DMS 273 (cell line): Measurements from ENCODE around the gene GDF15.

Experiments
- DNase-seq: peaks from one replicate; lab custom pipeline; 2025; ENCODE audit not compliant: unreplicated experiment; lab: John Stamatoyannopoulos, UW

The GDF15 gene

DNA sequence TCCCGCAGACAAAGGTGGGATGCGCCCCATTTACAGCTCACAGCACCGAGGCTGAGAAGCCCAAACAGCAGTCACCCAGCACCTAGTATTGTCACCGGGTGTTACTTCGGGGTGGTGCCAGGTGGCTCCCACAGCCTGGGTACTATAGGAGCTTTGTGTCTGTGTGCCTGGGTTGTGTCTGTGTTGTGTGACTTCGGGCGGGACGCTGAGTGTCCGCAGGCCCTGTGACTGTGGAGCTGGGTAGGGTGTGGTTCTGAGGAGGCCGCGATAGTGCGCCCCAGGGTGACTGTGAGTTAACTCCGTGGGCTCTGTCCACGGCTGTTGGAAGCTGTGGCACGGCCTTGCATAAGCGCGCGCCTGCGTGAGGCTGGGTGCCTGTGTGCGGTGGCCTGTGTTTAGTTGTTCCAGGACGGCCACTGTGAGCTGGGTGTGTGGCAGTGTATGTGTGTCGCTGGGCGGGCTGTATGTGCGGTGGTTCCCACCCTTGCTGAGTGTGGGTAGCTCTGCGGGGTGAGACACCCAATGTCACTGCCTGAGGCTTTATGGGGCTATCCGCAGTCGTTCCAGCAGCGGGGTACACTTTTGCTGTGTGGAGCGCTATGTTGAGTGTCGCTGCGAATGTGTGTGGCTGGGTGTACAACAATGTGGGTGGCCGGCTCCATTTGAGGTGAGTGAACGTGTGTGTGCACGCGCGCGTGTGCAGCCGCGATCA, 32.7 kb downstream of the GDF15 start:
- no peak for DNase-seq

DNA sequence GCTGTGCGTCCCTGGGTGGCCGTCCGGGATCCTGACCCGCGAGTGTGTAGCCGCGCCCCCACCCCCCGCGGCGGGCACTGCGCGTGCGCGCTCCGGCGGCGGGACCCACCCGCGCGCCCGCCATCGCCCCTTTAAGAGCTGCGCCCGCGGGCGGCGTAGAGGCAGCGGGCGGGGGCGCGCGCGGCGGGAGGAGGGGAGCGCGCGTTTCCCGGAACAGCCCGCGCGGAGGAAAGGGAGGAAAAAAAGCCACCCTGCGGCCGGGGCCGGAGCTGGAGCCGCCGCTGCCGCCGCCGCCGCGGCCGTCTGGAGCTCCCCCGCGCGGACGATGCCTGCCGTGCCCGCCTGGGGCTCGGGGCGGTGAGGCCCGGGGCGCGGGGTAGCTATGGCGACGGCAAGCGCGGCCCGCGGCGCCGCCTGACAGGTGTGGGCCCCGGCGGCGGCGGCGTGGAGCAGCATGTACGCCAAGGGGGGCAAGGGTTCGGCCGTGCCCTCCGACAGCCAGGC, 33.3 kb downstream of the GDF15 start, which contains the start of gene SSBP4:
TSS of gene SSBP4 (plus strand) at position 204 of the 504 bp plus-strand sequence. CDS start at position 455, 251 bp downstream.
- peak; percentile 95 for DNase-seq

DNA sequence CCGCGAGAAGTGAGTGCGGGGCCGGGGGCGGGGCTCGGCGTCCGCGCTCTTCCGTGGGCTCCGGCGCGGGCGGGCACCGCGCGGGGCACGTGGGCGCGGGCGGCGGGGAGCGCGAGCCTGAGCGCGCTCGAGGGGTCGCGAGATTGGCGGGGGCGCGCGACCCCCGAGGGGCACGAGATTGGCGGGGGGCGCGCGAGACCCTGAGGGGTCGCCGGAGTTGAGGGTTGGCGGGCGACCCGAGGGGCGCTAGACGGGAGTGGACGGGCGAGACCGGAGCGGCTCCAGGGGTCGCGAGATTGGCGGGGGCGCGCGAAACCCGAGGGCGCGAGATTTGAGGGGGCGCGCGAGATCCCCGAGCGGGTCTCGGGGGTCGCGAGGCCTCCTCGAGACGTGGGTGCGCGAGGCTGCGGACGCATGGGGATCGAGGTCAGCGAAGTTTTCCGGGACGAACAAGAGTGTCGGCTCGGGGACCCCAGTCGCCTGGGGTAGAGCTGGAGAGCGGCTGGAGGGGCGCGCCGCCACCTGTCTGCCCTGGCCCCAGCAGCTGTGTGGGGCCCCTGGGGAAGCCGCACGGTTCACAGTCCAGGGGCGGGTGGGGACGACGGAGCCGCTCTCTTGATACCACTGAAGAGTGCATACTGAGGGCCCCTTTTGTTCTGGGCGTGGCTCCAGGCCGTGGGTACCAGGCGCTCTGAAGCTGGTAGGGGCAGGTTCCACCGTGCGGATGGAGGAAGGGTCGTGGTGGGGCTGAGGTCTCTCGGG, 33.9 kb downstream of the GDF15 start:
- DNase-seq, result peak; percentile 85

DNA sequence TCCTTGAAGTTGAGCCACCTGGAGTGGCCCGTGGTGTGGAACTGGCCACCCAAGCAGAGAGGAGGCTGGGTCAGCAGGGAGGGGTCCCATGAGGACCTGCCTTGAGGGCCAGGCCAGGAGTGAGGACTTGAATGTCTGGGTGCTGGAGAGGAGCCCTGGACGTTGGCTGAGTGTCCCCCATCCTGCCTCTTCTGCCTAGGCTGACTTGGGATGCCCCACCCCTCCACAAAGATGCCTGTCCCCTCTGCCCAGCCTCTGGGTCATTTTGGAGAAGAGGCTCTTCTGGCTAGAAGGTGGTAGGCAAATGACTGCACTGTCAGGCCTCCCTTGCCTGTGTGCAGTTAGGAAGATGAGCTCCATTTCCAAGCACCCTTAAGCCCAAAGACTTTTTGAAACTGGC, 35.0 kb downstream of the GDF15 start:
- no peak for DNase-seq

DNA sequence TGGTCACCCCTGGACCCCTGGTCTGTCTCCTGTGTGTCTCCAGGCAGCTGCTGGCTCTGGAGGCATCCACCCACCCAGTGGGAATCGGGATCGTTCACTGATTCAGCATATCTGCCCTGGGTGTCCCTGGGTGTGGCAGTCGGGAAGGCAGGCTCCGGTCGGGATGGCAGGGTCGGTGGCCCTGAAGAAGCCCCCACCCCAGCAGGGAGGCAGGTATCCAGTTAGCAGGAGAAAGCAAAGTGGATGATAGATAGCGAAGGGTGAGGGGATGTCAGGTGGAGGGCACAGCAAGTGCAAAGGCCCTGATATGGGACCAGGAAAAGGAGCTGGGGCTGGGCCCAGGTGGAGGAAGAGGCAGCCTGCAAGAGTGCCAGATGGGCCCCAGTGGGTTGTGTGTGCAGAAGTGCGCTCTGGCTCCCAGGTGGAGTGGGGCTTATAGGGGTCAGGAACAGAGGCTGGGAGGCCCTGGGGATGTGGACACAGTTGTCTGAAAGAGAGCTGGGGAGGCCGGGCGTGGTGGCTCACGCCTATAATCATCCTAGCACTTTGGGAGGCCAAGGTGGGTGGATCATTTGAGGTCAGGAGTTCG, 35.5 kb downstream of the GDF15 start:
- DNase-seq, result no peak

DNA sequence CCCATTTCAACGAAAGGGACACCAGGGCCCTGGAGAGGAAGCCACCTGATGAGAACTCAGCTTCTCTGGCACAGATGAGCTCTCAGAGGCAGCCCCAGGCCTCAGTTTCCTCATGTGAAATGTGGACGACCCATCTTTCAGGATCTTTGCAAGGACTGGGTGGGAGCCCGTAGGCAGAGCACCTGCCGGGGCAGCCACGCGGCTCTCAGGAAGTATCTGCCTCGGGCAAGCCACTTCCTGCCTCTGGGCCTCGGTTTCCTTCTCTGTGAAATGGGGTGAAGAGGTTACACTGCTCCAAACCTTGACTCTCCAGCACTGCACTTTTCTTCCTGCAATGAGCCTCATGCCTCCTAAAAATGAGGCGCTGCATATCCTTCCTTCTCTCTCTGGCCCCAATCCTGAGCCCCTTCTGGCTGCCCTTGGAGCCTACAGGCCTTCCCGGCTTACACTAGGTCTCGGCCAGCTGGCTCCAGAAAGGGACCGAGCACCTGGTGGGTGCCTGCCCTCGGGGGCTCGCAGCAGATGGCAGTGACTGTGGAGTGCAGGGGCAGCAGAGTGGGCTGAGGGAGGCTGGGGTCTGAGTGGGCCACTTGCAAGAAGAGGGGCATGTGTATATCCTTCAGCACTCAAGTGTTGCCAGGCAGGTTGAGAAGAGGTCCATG, 36.7 kb downstream of the GDF15 start:
- peak; percentile 51 for DNase-seq

DNA sequence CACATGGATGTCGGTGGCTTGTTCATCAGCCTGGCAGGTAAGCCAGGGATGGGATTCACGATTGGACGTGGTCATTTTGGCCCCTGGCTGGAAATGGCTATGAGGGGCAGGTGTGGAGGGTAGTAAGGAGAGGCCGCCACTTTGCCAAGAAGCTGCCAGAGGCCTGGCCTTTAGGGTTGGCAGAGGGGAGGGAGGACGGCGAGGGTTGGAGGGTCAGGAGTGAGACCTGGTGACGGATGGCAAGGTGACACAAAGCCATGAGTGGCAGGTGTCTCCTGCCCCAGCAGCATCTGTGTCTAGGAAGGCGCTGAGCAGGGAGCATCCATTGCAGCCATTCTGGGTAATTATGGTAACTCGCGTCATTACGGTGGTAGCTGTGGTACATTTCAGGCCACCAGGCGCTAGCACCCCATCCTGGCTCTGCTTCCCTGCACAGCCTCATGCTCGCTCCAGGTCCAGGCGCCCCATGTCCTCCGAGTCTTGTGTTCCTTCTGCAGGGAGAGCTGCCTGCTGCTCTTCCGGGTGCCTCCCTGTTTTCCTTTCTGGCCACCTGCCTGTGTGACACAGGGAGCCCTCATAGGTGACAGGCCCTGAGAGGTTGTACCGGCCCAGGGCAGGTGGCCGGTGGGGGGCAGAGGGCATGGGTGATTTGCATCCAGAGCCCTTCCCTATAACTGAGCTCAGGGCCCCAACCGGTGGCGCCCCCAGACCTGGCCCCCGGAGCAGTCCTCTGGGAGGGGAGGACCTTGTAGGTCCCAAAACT, 37.5 kb downstream of the GDF15 start:
- no peak for DNase-seq

DNA sequence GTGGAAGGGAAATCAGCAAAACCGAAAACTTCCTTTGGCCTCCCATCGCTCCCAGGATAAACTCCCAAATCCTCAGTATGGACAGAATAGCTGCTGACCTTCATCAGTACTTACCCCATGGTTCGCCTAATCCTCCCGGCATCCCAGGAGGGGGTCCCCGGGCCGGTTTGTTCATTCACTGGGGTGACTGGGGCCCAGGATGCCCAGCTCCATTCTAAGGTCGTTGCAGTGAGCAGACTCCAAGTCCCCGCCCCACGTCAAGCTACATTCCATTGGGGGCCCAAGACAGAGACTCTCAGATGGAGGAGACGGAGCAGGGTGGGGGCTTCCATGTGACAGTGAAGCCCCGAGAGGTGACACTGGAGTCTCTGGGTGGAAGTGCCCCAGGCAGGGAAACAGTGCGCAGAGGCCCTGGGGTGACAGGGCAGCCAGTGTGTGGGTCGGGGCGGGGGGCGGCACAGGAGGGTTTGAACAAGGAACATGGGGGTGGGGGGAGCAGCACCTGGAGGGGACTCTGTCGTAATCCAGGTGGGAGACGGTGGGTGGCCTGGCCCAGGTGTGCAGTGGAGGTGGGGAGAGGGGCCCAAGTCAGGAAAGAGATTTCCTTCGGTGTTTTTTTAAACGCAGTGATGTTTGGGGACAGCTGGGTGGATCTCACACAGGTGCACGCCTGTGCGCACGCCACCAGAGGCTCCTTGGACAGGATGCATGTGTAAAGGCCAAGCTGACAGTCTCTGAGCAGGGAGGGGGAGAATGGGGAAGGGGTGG, 38.3 kb downstream of the GDF15 start:
- DNase-seq, result no peak

DNA sequence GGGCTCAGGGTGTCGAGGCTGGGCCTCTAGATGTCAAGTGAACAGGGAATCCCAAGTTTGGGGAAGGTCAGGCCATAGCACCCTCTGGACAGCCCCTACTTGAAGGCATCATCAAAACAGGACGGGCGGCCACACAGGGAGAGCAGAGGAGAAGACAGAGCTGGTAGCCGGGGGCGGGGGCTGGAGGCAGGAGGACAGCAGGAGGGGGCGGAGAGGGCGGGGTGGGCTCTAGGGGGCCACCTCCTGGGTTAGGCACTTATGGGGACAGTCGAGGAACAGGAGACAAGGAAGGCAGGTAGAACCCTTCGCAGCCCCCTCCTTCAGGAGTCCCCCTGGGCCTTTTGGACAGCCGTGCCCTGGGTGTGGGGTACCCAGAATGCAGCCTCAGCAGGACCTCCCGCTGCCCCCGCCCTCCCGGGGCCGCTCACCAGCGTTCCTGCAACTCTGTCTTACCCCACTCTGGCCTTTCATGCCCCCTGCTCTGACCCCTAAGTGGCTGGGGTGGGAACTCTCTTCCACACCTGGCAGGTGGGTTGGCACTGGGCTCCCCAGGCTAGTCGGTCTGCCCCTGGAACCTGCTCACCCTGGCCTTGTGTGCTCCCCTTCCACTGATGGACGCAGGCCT, 39.0 kb downstream of the GDF15 start:
- DNase-seq, result no peak

DNA sequence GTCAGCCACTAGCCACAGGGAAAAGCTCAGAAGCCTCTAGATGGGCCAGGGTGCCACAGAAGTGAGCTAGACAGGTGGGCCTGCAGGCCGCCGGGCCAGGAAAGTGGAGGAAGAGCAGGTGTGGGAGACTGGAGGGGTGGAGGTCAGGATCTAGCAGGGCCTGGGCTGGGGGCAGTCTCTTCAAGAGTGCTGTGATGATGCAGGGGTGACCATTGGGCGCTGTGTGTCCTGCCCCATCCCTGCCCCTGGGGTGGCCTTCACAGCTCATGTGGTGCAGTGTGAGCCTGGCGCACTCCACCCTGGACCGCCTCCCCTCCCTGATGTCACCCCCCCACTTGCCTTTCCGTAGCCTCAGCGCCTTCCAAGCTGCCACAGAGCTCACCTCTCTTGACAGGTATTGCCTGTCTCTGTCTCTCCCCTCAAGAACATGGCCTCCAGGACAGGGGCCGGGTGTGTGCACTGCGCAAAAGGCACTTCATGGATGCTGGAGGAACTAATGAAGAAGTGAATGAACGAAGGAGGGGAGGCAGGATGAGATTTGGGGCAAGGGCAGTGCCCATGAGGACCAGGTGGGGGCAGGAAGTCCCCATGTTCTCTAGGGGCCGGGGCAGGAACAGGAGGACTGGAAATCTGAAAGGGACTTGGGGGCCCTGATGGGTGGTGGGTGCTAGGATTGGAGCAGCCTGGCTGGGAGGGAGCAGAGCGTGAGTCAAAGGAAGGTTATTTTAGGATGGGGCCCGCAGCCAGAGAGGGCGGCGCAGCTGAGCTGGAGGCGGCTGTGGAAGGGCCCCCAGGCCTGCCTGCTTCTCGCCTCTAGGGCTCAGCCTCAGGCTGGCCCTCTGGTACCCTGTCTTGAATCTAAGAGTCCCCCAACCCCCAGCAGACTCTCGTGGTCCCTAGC, 39.8 kb downstream of the GDF15 start:
- DNase-seq, result peak; percentile 67

DNA sequence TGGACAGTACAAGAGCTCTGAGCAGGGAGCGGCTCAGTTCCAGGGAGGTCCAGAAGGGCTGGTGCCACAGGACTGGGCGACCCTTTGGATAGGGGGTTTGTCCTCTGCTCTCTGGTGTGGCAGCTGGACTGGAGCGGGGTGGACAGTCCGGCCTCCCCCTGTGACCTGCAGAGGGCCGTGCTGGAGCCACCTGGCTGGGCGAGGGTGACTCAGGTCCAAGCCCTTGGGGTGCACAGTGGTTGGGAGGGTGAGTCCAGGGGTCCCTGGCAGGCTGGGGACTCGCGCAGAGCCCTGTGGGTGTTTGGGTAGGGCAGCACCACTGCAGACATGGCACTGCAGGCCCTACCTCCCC, 40.4 kb downstream of the GDF15 start:
- DNase-seq, result no peak

DNA sequence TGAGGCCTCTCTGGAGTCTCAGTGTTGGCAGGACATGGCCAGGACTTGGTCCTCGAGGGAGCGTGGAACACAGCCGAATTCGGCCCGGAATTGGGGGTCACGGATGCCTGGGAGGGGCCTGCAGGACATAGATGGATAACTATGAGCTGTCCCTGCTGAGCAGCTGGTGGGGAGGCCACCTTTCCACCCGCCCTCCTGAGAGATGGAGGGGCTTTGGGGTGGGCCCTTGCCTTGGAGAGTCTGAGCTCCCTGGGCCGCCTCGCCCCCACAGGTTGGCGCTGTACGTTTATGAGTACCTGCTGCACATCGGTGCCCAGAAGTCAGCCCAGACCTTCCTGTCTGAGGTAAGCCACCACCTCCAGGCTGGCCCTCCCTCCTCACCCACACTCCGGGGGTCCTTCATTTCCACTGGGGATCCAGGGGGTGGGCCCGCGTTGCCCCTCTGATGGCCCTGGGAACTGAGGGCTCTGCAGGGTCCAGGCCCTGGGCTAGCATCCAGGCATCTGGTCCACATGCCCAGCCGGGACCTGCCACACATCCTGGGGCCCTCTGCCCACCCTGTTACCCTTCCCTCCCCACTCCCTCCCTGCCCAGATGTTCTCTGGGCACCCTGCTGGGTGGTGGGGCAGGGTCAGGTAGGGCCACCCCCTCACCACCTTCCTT, 41.3 kb downstream of the GDF15 start:
- DNase-seq, result peak; percentile 41

DNA sequence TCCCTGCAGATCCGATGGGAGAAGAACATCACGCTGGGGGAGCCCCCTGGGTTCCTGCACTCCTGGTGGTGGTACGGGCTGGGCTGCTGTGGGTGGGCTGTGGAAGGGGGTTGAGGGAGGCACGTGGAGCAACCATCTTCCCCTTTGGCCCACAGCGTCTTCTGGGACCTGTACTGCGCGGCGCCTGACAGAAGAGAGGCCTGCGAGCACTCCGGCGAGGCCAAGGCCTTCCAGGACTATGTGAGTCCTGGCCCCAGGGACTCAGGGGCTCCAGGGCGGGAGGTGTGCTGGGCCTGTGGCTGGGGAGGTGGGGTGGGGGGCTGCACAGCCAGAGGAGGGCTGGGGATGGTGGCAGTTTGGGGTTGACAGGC, 41.8 kb downstream of the GDF15 start:
- no peak for DNase-seq

DNA sequence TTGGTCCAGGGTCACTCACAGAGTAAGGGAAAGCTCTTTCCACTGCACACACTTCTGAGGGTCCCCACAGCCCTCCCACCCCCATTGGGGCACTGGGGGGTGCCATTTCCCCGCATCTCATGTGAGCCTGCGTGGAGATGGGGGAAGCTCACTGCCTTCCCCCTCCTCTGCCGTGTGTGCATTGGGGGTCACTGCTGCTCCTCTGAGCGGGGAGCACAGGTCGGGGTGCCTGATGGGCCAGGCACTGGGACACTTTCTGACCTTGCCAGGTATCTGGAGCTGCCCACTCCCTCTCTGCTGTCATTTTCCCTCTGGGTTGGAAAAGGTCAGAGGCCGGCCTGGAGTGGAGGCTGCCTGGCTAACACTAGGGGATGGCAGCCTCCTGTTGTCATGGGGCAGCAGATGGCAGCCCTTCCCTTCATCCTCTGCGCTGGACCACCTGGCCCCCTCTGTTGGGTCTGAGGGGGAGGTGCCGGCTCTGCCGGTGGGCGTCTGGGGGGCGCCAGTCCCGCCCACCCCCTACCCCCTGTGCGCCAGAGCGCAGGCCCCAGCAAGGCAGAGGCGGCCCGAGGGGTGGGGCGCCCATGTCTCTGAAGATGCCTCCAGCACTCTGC, 42.3 kb downstream of the GDF15 start:
- peak; percentile 84 for DNase-seq

DNA sequence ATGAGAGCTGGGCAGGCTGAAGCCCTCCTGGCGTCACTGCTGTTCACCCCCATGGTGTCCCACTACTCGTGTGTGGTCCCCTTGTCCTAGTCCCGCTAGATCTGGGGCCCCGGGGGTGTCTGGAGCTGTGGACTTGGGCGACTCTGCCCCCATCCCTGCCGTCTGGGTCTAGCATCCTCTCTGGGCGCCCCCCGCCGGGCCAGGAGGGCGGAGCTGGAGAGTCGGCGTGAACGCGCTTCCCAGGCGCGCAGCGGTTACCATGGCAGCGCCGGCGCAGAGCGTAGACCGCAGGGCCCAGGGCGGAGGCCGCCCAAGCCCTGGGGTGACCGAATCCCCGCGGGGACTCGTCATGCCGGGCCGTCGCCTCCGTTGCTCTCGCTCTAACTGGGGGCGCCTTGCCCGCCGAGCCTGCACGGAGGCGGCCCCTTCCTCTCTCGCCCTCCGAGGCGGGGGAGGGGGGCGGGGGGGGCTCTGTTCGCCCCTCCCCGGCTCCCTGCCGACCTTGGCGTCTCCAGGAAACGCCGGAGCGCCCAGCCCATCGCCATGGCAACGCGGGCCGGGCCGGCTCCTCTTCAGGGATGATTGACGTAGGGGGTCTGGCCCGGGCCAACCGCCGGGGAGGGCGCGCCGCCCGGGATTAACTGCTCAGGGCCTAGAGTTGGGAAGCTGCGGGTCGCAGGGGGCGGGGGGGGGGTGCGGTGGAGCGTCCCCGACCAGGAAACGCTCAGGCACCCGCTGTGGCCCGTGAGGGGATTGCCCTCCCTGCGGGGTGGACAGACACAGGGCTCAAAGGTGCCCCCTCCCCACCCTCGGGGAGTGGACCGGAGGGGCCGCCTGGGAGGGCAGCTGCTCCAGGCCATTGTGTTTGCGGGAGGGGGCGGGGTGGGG, 43.1 kb downstream of the GDF15 start:
- DNase-seq, result peak; percentile 96

DNA sequence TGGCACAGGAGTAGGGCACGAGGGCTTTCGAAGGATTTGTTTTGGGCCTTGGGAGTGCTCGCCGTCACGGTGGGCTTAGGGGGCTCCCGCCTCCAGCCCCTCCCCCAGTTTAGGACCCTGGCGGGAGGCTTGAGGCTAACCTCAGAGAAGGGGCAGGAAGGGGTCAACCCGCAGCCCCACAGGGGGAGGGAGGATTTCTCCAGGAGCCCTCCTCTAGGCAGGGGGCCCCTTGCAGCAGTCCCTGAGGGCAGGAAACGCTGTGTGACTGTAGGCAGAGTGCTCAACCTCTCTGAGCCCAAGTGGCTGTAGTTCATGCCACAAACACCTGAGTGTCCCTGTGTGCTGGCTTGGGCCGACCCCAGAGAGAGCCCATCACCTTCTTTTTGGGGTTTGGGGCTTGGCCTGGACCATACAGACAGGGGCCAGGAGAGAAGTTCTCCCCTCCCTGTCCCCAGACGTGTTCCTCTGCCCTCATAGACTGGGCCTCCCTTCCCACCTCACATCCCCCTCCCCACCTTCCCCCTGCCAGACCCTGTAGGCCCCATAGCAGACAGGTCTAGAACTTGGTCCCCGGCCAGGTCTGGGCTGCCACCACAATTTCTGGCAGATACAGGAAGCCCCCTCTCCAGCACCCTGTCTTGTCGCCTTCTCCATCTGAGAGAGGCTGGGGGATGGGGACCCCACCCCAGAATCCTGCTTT, 43.9 kb downstream of the GDF15 start:
- DNase-seq, result no peak
